IPS-20b (cell line): ENCODE data around the gene MAPK14.

ENCODE experiments used
- H3K27ac ChIP-seq: one replicate; pipeline ENCODE4 v1.5.1; 2013; ENCODE audit warnings: low read length
- H3K27me3 ChIP-seq: 2 replicates; pipeline ENCODE4 v1.6.1; 2013; ENCODE audit warnings: mild to moderate bottlenecking, low read length, inconsistent platforms; ENCODE audit not compliant: insufficient read depth
- H3K36me3 ChIP-seq: 2 replicates; pipeline ENCODE4 v1.6.1; 2013; ENCODE audit warnings: low read depth, mild to moderate bottlenecking, inconsistent platforms, low read length, moderate library complexity; ENCODE audit not compliant: insufficient read depth
- H3K4me1 ChIP-seq: 2 replicates; pipeline ENCODE4 v1.6.1; 2013; ENCODE audit warnings: mild to moderate bottlenecking, control low read depth, inconsistent platforms, low read length, moderate library complexity; ENCODE audit not compliant: insufficient read depth
- H3K4me3 ChIP-seq: 2 replicates; pipeline ENCODE4 v1.5.1; 2013; ENCODE audit warnings: mild to moderate bottlenecking, low read length, inconsistent platforms
- H3K9ac ChIP-seq: 2 replicates; pipeline ENCODE4 v1.6.1; 2013; ENCODE audit warnings: low read depth, mild to moderate bottlenecking, inconsistent platforms, low read length, moderate library complexity
- H3K9me3 ChIP-seq: 2 replicates; pipeline ENCODE4 v1.6.1; 2013; ENCODE audit warnings: mild to moderate bottlenecking, low read depth, low read length, inconsistent platforms; ENCODE audit not compliant: insufficient read depth

MAPK14 gene

GRCh38 chr6:36110863-36111262, 83.3 kb downstream of the MAPK14 start:
- no peak overlapping the region for H3K27ac ChIP-seq
- no peaks in the 10 kb centered on the region for H3K9me3 ChIP-seq
- H3K4me3 ChIP-seq = no peak overlapping the region
- H3K4me1 ChIP-seq = no peaks in the 10 kb centered on the region
- peaks cover 29% of the 10 kb centered on the region for H3K36me3 ChIP-seq
- no peaks in the 10 kb centered on the region for H3K27me3 ChIP-seq
- H3K9ac ChIP-seq = no peak overlapping the region

DNA sequence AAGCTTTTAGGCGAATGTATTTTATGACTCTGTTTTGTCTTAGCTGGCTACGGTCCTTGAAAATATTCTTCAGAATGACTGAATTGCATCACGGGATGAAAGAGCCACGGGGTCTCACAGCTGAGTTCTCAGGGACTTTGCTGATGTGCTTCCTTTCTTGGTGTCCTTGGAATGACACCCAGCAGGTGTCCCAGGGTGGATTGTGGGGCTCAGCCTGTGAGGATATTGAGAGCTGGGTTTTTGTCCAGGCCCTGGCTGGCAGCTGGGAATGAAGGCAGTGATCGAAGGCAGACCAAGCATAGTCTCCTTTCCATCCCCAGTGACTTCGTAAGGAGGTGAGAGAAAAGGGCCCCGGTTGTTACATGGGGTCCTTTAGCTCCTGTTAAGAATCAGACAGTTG, 83.9 kb downstream of the MAPK14 start:
- no peaks in the 10 kb centered on the region for H3K9me3 ChIP-seq
- H3K27ac ChIP-seq = no peak overlapping the region
- no peak overlapping the region for H3K4me3 ChIP-seq
- no peak overlapping the region for H3K9ac ChIP-seq
- no peaks in the 10 kb centered on the region for H3K27me3 ChIP-seq
- peaks cover 5% of the 10 kb centered on the region; the same call in 1 of the 2 replicates for H3K4me1 ChIP-seq
- peaks cover 29% of the 10 kb centered on the region for H3K36me3 ChIP-seq

DNA sequence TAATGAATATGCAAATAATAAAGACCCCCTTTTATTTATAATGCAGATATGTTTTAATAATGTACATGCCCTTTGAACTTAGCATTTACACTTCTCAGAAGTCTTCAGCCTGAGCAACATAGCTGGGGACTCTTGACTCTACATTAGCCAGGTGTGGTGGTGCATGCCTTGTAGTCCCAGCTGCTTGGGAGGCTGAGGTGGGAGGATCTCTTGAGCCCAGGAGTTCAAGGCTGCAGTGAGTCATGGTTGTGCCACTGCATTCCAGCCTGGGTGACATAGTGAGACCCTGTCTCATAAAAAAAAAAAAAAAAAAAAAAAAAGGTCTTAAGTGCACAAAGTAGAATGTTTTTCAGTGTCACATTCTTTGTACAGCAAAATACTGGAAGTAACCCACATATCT, 85.4 kb downstream of the MAPK14 start:
- Histone ChIP-seq H3K4me1 (peaks cover 8% of the 10 kb centered on the region; the same call in 1 of the 2 replicates), H3K27me3 (no peaks in the 10 kb centered on the region), H3K9me3 (no peaks in the 10 kb centered on the region), H3K36me3 (peaks cover 19% of the 10 kb centered on the region), H3K9ac (no peak overlapping the region), H3K4me3 (no peak overlapping the region), H3K27ac (no peak overlapping the region)

DNA sequence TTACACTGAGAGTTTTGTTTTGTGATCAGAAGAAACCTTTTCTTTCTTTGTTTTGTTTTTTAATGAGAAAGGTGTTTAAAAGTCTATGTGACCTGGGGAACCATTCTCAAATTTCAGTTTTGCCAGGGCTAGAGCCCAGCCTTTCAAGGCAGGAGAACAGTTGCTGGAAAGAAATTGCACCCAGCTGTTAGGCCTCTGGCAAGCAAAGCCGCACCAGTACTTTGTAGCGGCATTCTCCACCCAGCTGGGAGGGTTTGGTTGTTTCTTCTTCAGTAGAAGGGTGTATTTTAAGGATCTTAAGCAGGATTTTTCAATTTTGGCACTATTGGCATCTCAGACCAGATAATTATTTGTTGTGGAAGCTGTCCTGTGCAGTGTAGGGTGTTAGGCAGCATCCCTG, 86.1 kb downstream of the MAPK14 start:
- no peaks in the 10 kb centered on the region for H3K9me3 ChIP-seq
- H3K9ac ChIP-seq = no peak overlapping the region
- H3K4me1 ChIP-seq = peaks cover 8% of the 10 kb centered on the region; the same call in 1 of the 2 replicates
- no peak overlapping the region for H3K27ac ChIP-seq
- no peaks in the 10 kb centered on the region for H3K27me3 ChIP-seq
- H3K4me3 ChIP-seq = no peak overlapping the region
- H3K36me3 ChIP-seq = peaks cover 13% of the 10 kb centered on the region

DNA sequence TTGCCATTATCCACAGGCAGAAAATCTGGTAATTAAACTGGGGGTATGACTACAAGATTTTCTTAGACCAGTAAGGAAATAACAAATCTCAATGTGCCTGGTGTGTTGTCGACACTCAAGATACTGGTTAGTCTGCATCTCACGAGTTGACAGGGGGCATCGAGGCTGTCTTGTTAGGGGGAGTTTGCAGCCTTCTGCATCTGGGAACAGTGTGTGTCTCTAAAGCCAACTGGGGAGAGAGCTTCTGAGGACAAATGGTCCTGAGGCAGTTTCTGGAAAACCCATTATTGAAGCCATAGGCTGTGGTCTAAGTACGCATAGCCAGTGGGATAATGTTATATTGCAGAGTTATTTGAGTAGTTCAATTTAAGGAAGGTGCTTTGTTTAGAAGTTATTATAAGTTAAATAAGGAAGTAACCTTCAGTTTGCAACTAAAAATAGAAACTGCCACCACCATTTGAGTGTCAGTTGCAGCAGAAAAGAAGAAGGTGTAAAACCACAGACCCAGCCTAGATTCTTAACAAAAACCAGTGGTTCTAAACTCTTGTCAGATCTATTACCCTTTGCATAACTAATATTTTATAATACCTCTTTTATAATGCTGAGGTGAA, 87.3 kb downstream of the MAPK14 start:
- no peak overlapping the region for H3K9ac ChIP-seq
- H3K36me3 ChIP-seq = peaks cover 6% of the 10 kb centered on the region; the same call in 1 of the 2 replicates
- H3K4me3 ChIP-seq = no peak overlapping the region
- H3K4me1 ChIP-seq = peaks cover 8% of the 10 kb centered on the region; the same call in 1 of the 2 replicates
- no peaks in the 10 kb centered on the region for H3K9me3 ChIP-seq
- no peaks in the 10 kb centered on the region for H3K27me3 ChIP-seq
- H3K27ac ChIP-seq = no peak overlapping the region

DNA sequence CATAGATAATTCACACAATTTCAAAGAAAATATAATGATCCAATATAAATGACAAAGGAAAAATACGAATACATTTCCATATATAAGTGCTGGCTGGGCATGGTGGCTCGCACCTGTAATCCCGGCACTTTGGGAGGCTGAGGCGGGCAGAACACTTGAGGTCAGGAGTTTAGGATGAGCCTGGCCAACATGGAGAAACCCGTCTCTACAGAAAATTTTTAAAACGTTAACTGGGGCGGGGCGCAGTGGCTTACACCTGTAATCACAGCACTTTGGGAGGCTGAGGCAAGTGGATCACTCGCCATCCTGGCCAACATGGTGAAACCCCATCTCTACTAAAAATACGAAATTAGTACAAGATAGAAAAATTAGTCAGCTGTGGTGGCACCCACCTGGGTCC, 87.8 kb downstream of the MAPK14 start:
- H3K27me3 ChIP-seq = no peaks in the 10 kb centered on the region
- peaks cover 8% of the 10 kb centered on the region; the same call in 1 of the 2 replicates for H3K4me1 ChIP-seq
- H3K36me3 ChIP-seq = peaks cover 2% of the 10 kb centered on the region; the same call in 1 of the 2 replicates
- H3K4me3 ChIP-seq = no peak overlapping the region
- H3K9ac ChIP-seq = no peak overlapping the region
- no peak overlapping the region for H3K27ac ChIP-seq
- no peaks in the 10 kb centered on the region for H3K9me3 ChIP-seq

DNA sequence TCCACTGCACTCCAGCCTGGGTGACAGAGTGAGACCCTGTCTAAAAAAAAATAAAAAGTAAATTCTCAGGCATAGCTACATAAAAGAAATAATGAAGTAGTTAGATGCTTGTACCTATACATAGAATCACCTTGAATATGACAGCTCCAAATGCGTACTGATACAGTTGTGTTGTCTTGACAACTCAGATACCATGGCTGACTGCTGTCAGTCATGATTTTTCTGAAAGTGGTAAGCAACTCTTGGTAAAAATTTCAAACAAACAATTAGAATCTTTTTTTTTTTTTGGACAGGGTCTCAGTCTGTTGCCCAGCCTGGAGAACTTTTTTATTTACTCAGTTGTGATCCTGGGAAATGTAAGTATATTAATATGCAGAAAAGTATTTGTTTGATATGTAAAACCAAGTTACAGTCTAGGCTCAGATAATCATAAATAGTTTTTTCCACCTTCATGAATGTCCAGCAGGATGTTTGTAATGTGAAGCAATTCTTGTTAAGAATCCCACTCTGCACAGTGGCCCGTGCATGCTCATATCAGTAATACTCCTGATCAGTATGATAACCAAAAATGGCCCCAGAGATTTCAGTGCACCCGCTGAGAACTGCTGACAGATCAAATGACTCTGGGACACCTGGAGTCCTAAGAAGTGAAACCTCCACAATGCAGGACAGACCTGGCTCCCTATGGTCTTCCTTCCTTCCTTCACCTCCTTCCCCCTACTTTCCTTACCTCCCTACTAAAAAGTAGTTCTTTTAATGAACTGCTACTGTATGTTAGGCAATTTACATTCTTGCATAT, 88.7 kb downstream of the MAPK14 start:
- peaks cover 16% of the 10 kb centered on the region for H3K4me1 ChIP-seq
- H3K27ac ChIP-seq = no peak overlapping the region
- no peak overlapping the region for H3K4me3 ChIP-seq

GRCh38 chr6:36116943-36117342, 89.3 kb downstream of the MAPK14 start:
- Histone ChIP-seq H3K27ac (no peak overlapping the region), H3K27me3 (no peaks in the 10 kb centered on the region), H3K9ac (no peak overlapping the region), H3K4me1 (peaks cover 17% of the 10 kb centered on the region), H3K9me3 (no peaks in the 10 kb centered on the region), H3K4me3 (no peak overlapping the region), H3K36me3 (no peaks in the 10 kb centered on the region)

More for the DNA sequence above, 88.7 kb downstream of the MAPK14 start:
- H3K9me3 ChIP-seq = no peaks in the 10 kb centered on the region
- H3K36me3 ChIP-seq = no peaks in the 10 kb centered on the region
- no peaks in the 10 kb centered on the region for H3K27me3 ChIP-seq
- H3K9ac ChIP-seq = no peak overlapping the region

DNA sequence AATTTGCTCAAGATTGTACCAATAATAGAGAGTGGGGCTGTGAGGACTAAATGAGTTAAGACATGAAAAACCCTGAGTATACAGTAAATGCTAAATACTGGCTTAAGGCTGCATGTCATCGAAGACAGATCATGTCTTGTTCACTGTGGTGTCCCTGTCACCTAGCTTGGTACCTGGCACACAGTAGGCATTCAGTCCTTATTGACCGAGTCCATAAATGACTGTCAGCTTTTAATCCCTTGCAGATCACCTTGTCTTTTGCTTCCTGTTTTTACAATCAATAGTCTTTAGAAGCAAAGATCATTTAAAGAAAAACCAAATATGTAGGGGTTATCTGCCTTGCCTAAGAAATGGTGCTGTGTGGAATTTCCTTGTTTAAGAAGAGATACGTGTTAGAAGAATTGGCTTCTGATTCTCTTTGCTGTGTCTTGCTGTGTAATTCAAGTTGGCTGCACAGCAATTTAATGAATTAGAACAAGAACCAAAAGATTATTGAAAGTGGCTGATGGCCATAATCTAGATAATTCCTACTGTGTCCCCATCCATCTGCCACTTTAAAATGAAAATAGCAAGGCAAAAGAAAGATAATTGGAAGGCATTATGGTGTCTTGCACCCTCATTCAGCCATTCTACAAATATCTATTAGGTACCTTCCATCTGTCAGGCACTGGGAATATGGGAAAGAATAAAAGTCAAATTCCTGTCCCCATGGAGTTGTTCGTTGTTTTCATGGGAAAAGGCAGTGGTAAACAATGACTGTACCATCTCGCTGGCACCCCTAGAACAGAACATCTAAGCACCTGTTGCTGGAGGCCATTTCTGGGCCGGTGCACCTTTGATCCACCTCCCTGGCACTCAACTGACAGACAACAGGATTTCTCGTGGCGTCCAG, 90.3 kb downstream of the MAPK14 start:
- Histone ChIP-seq H3K4me1 (peaks cover 17% of the 10 kb centered on the region), H3K4me3 (no peak overlapping the region), H3K9me3 (no peaks in the 10 kb centered on the region), H3K36me3 (no peaks in the 10 kb centered on the region), H3K27me3 (no peaks in the 10 kb centered on the region), H3K27ac (no peak overlapping the region), H3K9ac (no peak overlapping the region)

GRCh38 chr6:36118550-36119107, 91.0 kb downstream of the MAPK14 start:
- H3K9ac ChIP-seq = no peak overlapping the region
- no peak overlapping the region for H3K4me3 ChIP-seq
- no peaks in the 10 kb centered on the region for H3K36me3 ChIP-seq
- no peaks in the 10 kb centered on the region for H3K27me3 ChIP-seq
- H3K9me3 ChIP-seq = no peaks in the 10 kb centered on the region
- no peak overlapping the region for H3K27ac ChIP-seq
- H3K4me1 ChIP-seq = peaks cover 17% of the 10 kb centered on the region

GRCh38 chr6:36119209-36119608, 91.6 kb downstream of the MAPK14 start:
- no peak overlapping the region for H3K4me3 ChIP-seq
- no peaks in the 10 kb centered on the region for H3K27me3 ChIP-seq
- H3K4me1 ChIP-seq = peaks cover 17% of the 10 kb centered on the region
- no peaks in the 10 kb centered on the region for H3K9me3 ChIP-seq
- no peaks in the 10 kb centered on the region for H3K36me3 ChIP-seq
- H3K9ac ChIP-seq = no peak overlapping the region
- H3K27ac ChIP-seq = no peak overlapping the region
